MM.1S (cell line): ENCODE measurements around the gene MAFB.

Experiments
- DNase-seq: peaks from one replicate; pipeline ENCODE4 v3.0.0-alpha.2; 2015
- H2AFZ ChIP-seq: fragments of 300-600 bp; sonication (generic); 2 replicates; pipeline ENCODE4 v1.6.0; 2016; ENCODE audit warnings: antibody characterized with exemption, low read length
- H3F3A ChIP-seq: fragments of 300-600 bp; sonication (generic); 2 replicates; pipeline ENCODE4 v1.6.1; 2016; ENCODE audit warnings: mild to moderate bottlenecking, antibody characterized with exemption, low read length, moderate library complexity, mixed read lengths; ENCODE audit not compliant: insufficient read depth
- H3K27ac ChIP-seq: fragments of 300-600 bp; sonication (generic); 2 replicates; pipeline ENCODE4 v1.5.1; 2016; ENCODE audit warnings: mild to moderate bottlenecking, low read length
- H3K27me3 ChIP-seq: fragments of 300-600 bp; sonication (generic); replicated peaks from 2 replicates; pipeline ENCODE4 v1.6.0; 2016; ENCODE audit warnings: low read length; ENCODE audit not compliant: insufficient read depth
- H3K36me3 ChIP-seq: fragments of 300-600 bp; sonication (generic); replicated peaks from 2 replicates; pipeline ENCODE4 v1.6.1; 2016; ENCODE audit warnings: mild to moderate bottlenecking, low read length, mixed read lengths; ENCODE audit not compliant: insufficient read depth
- H3K4me1 ChIP-seq: fragments of 300-600 bp; sonication (generic); 2 replicates; pipeline ENCODE4 v1.6.1; 2016; ENCODE audit warnings: low read length, mixed read lengths
- H3K4me2 ChIP-seq: fragments of 300-600 bp; sonication (generic); 2 replicates; pipeline ENCODE4 v1.6.0; 2016; ENCODE audit warnings: low read depth, low read length
- H3K4me3 ChIP-seq: fragments of 300-600 bp; sonication (generic); 2 replicates; pipeline ENCODE4 v1.5.1; 2016; ENCODE audit warnings: low read length, mixed read lengths
- H3K79me2 ChIP-seq: fragments of 300-600 bp; sonication (generic); 2 replicates; pipeline ENCODE4 v1.6.1; 2016; ENCODE audit warnings: mixed run types, low read length, mixed read lengths
- H3K9ac ChIP-seq: fragments of 300-600 bp; sonication (generic); 2 replicates; pipeline ENCODE4 v1.6.1; 2016; ENCODE audit warnings: low read length, mixed read lengths
- H3K9me2 ChIP-seq: fragments of 300-600 bp; sonication (generic); replicated peaks from 2 replicates; pipeline ENCODE4 v1.6.1; 2016; ENCODE audit warnings: mild to moderate bottlenecking, low read length, mixed read lengths; ENCODE audit not compliant: insufficient read depth
- H3K9me3 ChIP-seq: fragments of 300-600 bp; sonication (generic); replicated peaks from 2 replicates; pipeline ENCODE4 v1.6.1; 2016; ENCODE audit warnings: mild to moderate bottlenecking, low read length, mixed read lengths; ENCODE audit not compliant: insufficient read depth
- H4K20me1 ChIP-seq: fragments of 300-600 bp; sonication (generic); 2 replicates; pipeline ENCODE4 v1.6.1; 2016; ENCODE audit warnings: mild to moderate bottlenecking, low read length, moderate library complexity, mixed read lengths; ENCODE audit not compliant: insufficient read depth
- EZH2 ChIP-seq: fragments of 300-600 bp; sonication (generic); optimal IDR thresholded peaks from 2 replicates; pipeline ENCODE3; 2017; ENCODE audit warnings: low read depth, mild to moderate bottlenecking, antibody characterized with exemption, low read length, mixed read lengths
- EZH2phosphoT487 ChIP-seq: fragments of 300-600 bp; sonication (generic); IDR thresholded peaks from 2 replicates; pipeline ENCODE4 v1.6.1; 2018; ENCODE audit warnings: antibody characterized with exemption, low read length
- TF ChIP-seq, protein P1 (sequence below): fragments of 300-600 bp; sonication (generic); IDR thresholded peaks from 2 replicates; pipeline ENCODE4 v1.5.1; 2016; ENCODE audit warnings: antibody characterized with exemption, low read length, mixed read lengths

The MAFB gene

GRCh38 chr20:40668449-40669228, 20.4 kb downstream of the MAFB start:
- H3K9ac ChIP-seq, result no peak overlapping the region
- H3K4me2 ChIP-seq, result no peak overlapping the region
- no peak for DNase-seq

DNA sequence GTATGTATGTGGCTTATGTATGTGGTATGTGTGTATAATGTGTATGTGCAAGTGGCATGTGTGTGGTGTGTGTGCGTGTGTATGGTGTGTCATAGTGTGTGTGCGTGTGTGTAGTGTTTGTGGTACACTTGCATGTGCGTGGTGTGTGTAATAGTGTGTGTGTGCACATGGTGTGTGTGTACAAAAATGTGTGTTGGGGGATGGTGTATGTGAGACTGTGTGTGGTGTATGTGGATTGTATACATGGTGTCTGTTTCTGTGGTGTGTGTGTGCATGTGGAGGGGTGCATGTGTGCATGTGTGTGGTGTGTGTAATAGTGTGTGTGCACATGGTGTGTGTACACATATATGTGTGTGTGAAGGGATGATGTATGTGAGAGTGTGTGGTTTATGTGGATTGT, 21.5 kb downstream of the MAFB start:
- no peaks in the 10 kb centered on the region for H3K27me3 ChIP-seq
- H3F3A ChIP-seq, result no peaks in the 10 kb centered on the region
- H4K20me1 ChIP-seq, result no peaks in the 10 kb centered on the region
- no peaks in the 10 kb centered on the region for H3K36me3 ChIP-seq
- no peaks in the 10 kb centered on the region for H3K4me1 ChIP-seq
- DNase-seq, result no peak
- H3K79me2 ChIP-seq, result no peaks in the 10 kb centered on the region
- no peaks in the 10 kb centered on the region for H3K9me3 ChIP-seq
- no peak overlapping the region for H2AFZ ChIP-seq
- H3K4me2 ChIP-seq, result no peak overlapping the region
- H3K9ac ChIP-seq, result no peak overlapping the region
- H3K4me3 ChIP-seq, result no peak overlapping the region
- H3K9me2 ChIP-seq, result no peaks in the 10 kb centered on the region
- no peak overlapping the region for H3K27ac ChIP-seq
- TF ChIP-seq EZH2phosphoT487 (no peak), EZH2 (no peak)
- TF ChIP-seq, protein P1, sequence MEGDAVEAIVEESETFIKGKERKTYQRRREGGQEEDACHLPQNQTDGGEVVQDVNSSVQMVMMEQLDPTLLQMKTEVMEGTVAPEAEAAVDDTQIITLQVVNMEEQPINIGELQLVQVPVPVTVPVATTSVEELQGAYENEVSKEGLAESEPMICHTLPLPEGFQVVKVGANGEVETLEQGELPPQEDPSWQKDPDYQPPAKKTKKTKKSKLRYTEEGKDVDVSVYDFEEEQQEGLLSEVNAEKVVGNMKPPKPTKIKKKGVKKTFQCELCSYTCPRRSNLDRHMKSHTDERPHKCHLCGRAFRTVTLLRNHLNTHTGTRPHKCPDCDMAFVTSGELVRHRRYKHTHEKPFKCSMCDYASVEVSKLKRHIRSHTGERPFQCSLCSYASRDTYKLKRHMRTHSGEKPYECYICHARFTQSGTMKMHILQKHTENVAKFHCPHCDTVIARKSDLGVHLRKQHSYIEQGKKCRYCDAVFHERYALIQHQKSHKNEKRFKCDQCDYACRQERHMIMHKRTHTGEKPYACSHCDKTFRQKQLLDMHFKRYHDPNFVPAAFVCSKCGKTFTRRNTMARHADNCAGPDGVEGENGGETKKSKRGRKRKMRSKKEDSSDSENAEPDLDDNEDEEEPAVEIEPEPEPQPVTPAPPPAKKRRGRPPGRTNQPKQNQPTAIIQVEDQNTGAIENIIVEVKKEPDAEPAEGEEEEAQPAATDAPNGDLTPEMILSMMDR, result no peak

More at GRCh38 chr20:40668449-40669228, 20.4 kb downstream of the MAFB start:
- H3K9me2 ChIP-seq, result no peaks in the 10 kb centered on the region
- H3K27ac ChIP-seq, result no peak overlapping the region
- no peak for TF ChIP-seq EZH2phosphoT487
- TF ChIP-seq, protein P1, result no peak
- no peak for TF ChIP-seq EZH2
- no peaks in the 10 kb centered on the region for H4K20me1 ChIP-seq
- H3K79me2 ChIP-seq, result no peaks in the 10 kb centered on the region
- no peaks in the 10 kb centered on the region for H3K27me3 ChIP-seq
- H3K4me1 ChIP-seq, result no peaks in the 10 kb centered on the region
- H3K36me3 ChIP-seq, result no peaks in the 10 kb centered on the region
- H3K4me3 ChIP-seq, result no peak overlapping the region
- no peaks in the 10 kb centered on the region for H3K9me3 ChIP-seq
- H3F3A ChIP-seq, result no peaks in the 10 kb centered on the region
- no peak overlapping the region for H2AFZ ChIP-seq

DNA sequence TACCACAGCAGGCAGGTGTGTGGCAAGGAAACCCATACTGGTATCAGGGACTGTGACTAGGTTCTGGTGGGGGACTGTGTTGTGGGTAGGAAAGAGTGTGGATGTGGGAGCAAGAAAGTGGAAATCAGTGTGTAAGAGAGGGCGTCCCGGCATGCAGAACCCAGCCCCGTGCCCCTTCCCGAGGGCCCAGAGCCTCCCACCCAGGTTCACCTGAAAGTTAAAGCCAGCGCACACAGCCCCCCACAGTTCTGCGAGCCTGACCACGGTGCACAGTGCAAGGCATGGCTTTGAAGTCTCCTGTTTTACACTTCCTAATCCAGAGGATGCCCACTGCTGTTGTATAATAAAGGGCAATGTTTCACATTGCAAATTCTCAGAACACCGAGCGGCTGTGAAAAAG, 22.7 kb downstream of the MAFB start:
- H3K27me3 ChIP-seq, result no peaks in the 10 kb centered on the region
- H3K9ac ChIP-seq, result no peak overlapping the region
- no peaks in the 10 kb centered on the region for H3F3A ChIP-seq
- no peaks in the 10 kb centered on the region for H3K9me2 ChIP-seq
- no peak for DNase-seq
- TF ChIP-seq EZH2phosphoT487 (no peak), EZH2 (no peak)
- TF ChIP-seq, protein P1, result no peak
- H4K20me1 ChIP-seq, result no peaks in the 10 kb centered on the region
- H3K4me2 ChIP-seq, result no peak overlapping the region
- no peaks in the 10 kb centered on the region for H3K4me1 ChIP-seq
- no peak overlapping the region for H3K27ac ChIP-seq
- no peak overlapping the region for H3K4me3 ChIP-seq
- H2AFZ ChIP-seq, result no peak overlapping the region
- no peaks in the 10 kb centered on the region for H3K79me2 ChIP-seq
- H3K36me3 ChIP-seq, result no peaks in the 10 kb centered on the region
- H3K9me3 ChIP-seq, result no peaks in the 10 kb centered on the region
